Measurements from ENCODE around the gene CLDN15.

DNA sequence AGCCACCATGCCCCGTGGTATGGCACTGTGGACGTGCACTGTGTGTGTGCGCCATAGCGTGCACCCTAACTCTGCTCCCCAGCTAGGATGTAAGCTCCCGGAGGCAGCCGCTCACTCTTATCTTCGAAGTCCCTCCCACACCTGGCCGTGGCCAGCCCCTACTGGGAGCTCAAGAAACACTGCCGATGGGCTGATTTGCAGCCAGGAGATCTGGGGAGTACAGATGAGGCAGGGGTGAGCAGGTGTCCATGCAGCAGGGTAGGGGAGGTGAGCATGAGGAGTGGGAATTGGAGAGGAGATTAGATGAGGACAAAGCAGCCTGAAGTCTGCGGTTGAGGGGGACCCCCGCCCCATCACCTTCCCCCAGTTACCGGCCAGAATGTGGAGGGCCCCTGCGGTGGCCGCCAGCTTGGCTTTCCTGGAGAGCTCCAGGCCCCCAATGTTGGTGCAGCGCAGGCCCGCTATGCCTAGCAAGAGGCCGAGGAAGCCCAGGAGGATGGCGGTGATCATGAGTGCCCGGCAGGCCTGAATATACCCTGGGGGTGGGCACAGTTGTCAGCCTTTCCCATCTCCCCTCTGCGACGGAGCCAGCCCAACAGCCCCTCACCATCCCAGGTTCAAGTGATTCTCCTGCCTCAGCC, 3.6 kb downstream of the CLDN15 start:
- TF ChIP-seq, protein P1, sequence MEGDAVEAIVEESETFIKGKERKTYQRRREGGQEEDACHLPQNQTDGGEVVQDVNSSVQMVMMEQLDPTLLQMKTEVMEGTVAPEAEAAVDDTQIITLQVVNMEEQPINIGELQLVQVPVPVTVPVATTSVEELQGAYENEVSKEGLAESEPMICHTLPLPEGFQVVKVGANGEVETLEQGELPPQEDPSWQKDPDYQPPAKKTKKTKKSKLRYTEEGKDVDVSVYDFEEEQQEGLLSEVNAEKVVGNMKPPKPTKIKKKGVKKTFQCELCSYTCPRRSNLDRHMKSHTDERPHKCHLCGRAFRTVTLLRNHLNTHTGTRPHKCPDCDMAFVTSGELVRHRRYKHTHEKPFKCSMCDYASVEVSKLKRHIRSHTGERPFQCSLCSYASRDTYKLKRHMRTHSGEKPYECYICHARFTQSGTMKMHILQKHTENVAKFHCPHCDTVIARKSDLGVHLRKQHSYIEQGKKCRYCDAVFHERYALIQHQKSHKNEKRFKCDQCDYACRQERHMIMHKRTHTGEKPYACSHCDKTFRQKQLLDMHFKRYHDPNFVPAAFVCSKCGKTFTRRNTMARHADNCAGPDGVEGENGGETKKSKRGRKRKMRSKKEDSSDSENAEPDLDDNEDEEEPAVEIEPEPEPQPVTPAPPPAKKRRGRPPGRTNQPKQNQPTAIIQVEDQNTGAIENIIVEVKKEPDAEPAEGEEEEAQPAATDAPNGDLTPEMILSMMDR (IDR thresholded peaks at IDR 0.05; ENCODE audit: insufficient read depth, low read length, poor library complexity, severe bottlenecking): no peak
- no peak for TF ChIP-seq EZH2phosphoT487 (conservative IDR thresholded peaks at IDR 0.05; ENCODE audit: low read length)
